HEK293T (cell line): ENCODE data around the gene ATL3.

ENCODE experiments used
- ARNT ChIP-seq: fragments of 450-650 bp; IDR thresholded peaks from 2 replicates; pipeline ENCODE4 v1.6.1; 2017; ENCODE audit warnings: mild to moderate bottlenecking
- BHLHE40 ChIP-seq: fragments of 450-650 bp; IDR thresholded peaks from 2 replicates; pipeline ENCODE4 v1.6.1; 2016; ENCODE audit warnings: mild to moderate bottlenecking, moderate library complexity, borderline replicate concordance
- FOXM1 ChIP-seq: fragments of 450-650 bp; IDR thresholded peaks from 2 replicates; pipeline ENCODE4 v1.6.1; 2017; ENCODE audit warnings: mild to moderate bottlenecking, borderline replicate concordance
- HDGF ChIP-seq: fragments of 450-650 bp; IDR thresholded peaks from 2 replicates; pipeline ENCODE4 v1.6.1; 2017; ENCODE audit warnings: antibody characterized with exemption, borderline replicate concordance
- TARDBP ChIP-seq: fragments of 450-650 bp; IDR thresholded peaks from 2 replicates; pipeline ENCODE4 v1.6.1; 2016

DNA sequence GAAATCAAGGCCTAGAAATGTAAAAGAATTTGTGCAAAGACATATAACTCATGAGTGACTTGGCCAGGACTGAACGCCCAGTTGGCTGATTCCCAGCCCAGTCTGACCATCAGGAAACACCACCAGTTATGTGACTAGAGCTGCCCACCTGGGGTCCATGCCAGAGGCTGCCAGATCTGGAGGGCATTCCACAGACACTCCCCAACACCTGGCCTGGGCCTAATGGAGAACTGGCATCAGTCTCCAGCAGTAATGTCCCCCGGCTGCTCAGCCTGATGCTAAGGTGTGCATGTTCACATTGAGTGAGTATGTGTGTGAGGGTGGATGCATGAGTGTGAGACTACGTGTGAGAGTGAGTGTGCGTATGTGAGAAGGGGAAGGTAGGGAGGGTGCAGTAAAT lies 72.6 kb downstream of the ATL3 start:
- no peak for TF ChIP-seq HDGF
- TF ChIP-seq BHLHE40 = no peak
- TF ChIP-seq TARDBP = no peak
- no peak for TF ChIP-seq FOXM1
- no peak for TF ChIP-seq ARNT
